ENCODE results near the gene ARL4D.
"Not testable (repeated sequence)": the region's sequence is repeated elsewhere in the genome, so short reads cannot be mapped to it uniquely, and the experiment has no call there.

Gene ARL4D

DNA sequence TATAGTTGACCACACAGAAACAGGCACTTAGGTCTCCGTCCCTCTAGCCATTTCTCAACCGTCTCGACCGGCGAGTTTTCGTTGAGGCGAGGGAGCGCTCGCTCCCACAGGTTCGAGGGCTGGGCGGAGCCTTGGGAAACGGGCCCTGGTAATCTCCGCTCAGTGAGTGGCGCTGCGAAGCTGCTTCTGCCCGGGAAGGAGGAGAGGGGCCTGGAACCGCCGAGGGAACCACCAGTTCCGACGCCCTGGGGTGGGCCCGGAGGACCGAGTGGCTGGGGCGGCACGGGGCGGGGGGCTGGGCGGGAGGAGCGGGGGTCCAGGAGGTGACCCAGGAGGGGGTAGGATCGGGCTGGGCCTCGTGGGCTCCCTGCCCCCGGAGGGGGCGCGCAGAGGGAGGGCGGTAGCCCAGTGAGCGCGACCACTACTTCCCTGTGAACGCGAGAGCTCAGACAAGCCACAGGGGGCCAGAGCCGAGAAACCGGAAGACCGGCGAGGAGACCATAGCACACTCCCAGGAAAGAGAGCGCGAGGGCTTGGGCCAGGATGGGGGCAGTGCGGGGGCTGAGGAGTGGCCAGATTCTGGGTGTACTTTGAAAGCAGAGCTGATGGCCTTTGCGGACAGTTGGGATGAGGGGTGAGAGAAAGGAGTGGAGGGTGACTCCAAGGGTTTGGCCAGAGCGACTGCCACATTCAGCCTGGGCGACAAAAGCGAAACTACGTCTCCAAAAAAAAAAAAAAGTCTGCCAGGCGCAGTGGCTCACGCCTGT lies 29.9 kb upstream of the ARL4D start:
- peak; percentile 24 to 42 for DNase-seq (ENCODE audit: low read depth in 2 of 2, low spot score in 1 of 2)

DNA sequence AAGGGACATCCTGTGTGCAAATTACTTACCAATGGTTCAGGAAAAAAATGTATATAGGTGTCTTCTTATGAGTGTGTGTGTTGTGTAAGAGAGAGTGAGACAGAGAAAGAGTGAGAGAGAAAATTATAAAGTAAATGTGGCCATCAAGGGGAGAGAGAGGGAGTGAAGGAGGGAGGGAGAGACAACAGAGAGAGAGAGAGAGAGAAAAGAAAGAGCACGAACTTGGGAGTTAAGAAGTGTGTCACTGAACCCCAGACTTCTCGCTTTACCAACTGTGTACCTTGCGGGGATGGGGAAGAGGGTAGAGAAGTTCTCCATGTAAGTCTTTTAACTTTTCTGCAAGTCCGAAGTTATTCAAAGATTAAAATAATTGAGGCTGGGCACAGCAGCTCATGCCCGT lies 28.8 kb upstream of the ARL4D start:
- DNase-seq (ENCODE audit: low read depth in 2 of 2, low spot score in 1 of 2) = no peak

DNA sequence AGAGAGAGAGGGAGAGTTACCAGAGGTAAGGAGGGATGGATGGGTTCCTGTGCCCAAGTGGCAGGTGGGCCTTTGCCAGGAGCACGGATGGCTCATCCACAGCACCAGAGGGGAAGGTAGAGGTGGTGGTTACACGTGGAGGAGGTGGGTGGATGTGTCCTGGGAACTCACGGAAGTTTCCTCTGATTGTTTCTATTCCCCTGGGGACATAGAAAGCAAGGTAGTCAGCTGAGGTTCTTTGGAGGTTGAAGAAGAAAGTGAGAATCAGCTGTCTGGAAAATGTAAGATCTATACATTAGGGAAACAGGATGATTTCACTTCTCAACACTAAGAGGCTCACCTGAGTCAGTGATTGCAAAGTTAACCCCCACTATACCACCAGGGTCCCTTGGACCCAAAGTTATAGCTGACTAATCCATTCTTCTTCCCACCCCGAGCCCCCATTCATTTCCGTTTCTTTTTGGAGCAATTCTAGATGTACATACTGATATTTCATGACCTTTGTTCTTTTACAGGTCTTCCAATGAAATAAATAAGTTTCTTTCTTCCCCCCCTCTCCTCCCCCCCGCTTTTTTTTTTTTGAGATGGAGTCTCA lies 27.5 kb upstream of the ARL4D start:
- DNase-seq (ENCODE audit: low read depth in 2 of 2, low spot score in 1 of 2) = no peak

- no peak for DNase-seq (ENCODE audit: low read depth in 2 of 2, low spot score in 1 of 2)
These were observed 26.4 kb upstream of the ARL4D start for GRCh38 chr17:43372273-43372911.

DNA sequence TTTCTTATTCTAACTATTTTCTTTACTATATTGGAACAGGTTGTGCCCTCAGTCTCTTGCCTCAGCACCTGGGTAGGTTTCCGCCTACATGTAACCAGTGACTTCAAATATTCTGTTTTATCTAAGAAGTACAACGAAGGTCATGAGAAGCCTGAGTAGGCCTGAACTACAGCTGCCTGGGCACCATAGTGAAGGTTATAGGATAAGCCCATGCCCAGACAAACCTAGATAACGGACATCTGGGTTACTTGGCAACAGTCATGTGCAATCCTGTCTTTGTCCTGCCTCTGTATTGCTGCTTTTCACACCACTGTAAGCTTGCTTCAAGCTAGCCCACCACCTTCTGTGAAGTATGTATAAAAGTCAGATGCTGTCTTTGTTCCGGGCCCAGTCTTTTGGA lies 25.4 kb upstream of the ARL4D start:
- DNase-seq (ENCODE audit: low read depth in 2 of 2, low spot score in 1 of 2) = no peak

- not testable (repeated sequence) for DNase-seq (ENCODE audit: low read depth in 2 of 2, low spot score in 1 of 2)
These were observed 22.9 kb upstream of the ARL4D start for GRCh38 chr17:43375915-43376314.

GRCh38 chr17:43377056-43377810 lies 21.6 kb upstream of the ARL4D start:
- DNase-seq (ENCODE audit: low read depth in 2 of 2, low spot score in 1 of 2) = no peak

GRCh38 chr17:43378766-43379165 lies 20.0 kb upstream of the ARL4D start:
- DNase-seq (ENCODE audit: low read depth in 2 of 2, low spot score in 1 of 2) = no peak

- DNase-seq (ENCODE audit: low read depth in 2 of 2, low spot score in 1 of 2) = no peak
These were observed 18.5 kb upstream of the ARL4D start for GRCh38 chr17:43380307-43380706.

- DNase-seq (ENCODE audit: low read depth in 2 of 2, low spot score in 1 of 2) = no peak
These were observed 17.6 kb upstream of the ARL4D start for GRCh38 chr17:43381204-43381603.

GRCh38 chr17:43381621-43382020 lies 17.2 kb upstream of the ARL4D start:
- no peak for DNase-seq (ENCODE audit: low read depth in 2 of 2, low spot score in 1 of 2)

DNA sequence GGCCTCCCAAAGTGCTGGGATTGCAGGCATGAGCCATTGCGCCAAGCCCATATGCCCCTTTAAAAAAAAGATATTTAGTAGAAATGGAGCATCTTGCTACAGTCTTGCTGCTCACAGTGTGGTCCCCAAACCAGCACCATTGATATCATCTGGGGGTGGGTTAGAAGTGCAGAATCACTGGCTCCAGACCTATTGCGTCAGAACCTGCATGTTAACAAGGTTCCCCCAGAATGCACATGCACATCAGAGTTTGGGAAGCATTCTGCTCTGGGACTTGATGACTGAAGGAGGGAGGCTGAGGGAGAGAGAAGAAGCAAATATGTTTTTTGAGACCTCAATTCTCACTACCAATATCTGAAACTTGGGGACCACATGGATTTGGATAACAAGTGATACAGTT lies 16.0 kb upstream of the ARL4D start:
- no peak for DNase-seq (ENCODE audit: low read depth in 2 of 2, low spot score in 1 of 2)

DNA sequence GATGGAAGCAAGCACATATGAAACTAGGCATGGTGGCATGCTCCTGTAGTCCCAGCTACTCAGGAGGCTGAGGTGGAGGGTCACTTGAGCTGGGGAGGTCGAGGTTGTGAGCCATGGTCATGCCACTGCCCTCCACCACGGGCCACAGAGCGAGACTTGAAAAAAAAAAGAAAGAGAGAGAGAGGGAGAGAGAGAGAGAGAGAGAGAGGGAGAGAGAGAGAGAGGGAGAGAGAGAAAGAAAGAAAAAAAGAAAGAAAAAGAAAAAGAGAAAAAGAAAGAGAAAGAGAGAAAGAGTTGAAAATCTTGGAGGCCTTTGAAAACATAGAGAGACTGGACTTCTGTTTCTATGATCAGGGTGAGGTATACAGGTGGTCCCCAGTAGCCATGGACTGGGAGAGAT lies 15.4 kb upstream of the ARL4D start:
- DNase-seq (ENCODE audit: low read depth in 2 of 2, low spot score in 1 of 2) = no peak

DNA sequence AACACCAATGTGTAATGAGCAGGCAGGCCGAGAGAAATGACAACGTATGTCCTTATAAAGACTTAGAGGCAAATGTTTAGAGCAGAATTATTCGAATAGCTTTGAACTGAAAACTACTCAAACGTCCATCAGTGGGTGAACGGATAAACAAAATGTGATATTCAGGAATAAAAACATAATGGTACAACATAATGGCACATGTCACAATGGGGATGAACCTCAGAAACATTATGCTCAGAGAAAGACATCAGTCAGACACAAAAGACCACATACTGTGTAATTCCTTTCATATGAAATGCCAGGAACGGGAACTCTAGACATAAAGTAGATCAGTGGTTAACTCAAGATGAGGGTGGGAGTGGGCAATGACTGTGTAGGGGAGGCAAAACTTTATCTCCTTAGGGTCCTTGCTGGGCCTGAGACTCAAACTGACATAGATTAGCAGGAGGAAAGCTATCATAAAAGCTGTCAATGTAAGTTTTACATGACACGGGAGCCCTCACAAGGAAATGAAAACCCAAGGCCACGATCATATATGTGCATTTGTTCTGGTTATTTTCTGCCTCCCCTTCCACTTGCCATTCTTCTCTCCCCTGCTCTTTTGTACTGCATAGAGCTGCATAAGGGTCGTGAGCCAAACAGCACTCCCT lies 14.8 kb upstream of the ARL4D start:
- DNase-seq (ENCODE audit: low read depth in 2 of 2, low spot score in 1 of 2) = no peak

- DNase-seq (ENCODE audit: low read depth in 2 of 2, low spot score in 1 of 2) = no peak
These were observed 14.3 kb upstream of the ARL4D start for GRCh38 chr17:43384476-43384862.

DNA sequence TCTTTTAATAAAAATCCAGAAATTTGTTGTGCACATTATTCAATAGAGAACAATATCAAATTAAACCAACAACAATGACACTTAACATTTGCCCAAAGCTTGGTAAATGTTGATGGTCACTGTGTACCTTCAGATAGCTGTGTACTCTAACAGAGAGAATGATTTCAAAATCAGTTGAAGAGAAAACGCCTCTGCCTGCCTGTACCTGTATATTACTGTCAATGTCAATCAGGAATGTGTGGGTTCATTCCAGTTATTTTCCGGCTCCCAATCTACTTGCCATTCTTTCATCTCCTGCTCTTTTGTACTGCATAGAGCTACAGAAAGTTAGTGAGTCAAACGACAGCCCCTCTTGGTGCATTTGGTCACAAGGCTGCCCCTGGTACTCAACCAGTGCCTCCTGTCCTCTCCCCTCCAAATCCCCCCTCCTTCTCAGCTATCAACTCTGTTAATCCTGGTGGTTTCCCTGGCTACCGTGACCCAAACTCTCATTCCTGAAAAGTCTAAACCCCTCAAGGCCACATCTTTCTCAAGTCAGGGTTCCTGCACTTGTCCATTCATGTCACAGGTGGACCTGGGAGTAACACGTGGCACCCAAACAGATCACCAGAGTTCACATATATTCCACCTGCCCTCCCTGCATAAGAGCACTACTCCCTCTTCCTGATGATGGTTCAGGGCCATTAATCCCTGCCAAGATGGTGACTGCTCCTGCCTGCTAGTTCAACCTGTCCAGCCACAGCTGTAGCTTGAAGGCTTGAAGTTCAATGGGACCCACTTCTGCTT lies 13.6 kb upstream of the ARL4D start:
- DNase-seq (ENCODE audit: low read depth in 2 of 2, low spot score in 1 of 2) = no peak

GRCh38 chr17:43388359-43389045 lies 10.3 kb upstream of the ARL4D start:
- peak; percentile 76 to 79 for DNase-seq (ENCODE audit: low read depth in 2 of 2, low spot score in 1 of 2)

DNA sequence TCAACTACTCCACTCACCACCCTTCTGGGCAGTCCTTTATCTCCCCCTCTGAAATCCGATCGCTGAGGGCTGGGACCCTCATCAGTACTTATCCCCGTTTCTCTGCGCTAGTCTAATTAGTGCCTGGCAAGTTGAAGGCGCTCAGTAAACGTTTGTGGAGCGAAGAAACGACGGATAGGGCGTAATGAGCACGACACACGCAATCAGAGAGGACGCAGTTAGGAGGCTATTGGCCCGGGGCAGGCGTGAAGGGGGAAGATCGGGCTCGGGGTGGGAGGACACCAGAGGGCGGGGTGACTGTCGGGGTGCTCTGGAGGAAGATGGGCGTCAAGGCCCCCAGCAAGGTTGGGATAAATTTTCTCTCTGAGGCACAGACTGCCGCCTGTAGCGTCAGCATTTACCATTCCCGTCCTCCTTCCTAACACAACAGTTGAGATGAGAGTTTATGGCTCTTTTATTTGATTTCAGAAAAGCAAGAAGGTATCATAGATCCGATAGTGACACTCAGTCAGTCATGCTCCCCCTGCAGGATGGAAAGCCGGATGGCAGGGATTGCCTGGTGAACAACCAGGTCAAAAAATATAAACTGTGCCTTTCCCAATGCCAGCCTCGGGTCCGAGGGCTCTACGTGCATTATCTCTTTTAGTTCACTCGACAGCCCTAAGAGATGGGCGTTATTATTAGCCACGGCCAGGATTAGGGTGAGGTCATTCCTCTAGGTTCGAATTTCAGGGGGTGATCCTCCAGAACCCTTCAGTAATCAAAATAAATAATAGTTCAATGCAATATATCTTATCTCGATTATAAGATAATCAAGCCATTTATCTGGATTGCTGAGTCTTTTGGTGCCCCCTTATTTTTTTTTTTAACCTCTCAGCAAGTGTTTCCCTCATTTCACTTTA lies 9.5 kb upstream of the ARL4D start:
- DNase-seq (ENCODE audit: low read depth in 2 of 2, low spot score in 1 of 2) = peak; percentile 45 to 65

DNA sequence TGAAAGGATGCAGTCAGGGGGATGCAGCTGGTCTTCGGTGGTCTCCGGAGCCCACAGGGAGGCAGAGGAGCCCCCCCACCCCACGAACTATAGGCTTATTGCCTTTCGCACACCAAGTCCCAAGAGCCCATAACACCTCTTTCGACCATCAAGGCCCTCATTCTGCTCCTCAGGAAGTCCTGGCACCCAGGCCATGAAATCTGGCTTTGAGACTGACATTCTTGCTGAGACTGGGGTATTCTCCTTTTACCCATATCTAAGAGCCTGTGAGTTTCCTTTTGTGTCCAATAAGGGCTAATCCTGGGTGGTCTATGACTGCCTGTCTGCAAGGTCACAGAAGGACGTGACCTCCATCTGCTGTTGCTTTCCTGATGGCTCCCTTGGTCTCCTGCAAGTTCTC lies 6.4 kb upstream of the ARL4D start:
- DNase-seq (ENCODE audit: low read depth in 2 of 2, low spot score in 1 of 2) = no peak
